T-helper 1 cell (primary cell): Measurements from ENCODE around the gene PCNP.
A peak's percentile ranks its signal among the peaks of the same experiment; 100 is the strongest.
"Not testable (repeated sequence)": the region's sequence is repeated elsewhere in the genome, so short reads cannot be mapped to it uniquely, and the experiment has no call there.

ENCODE experiments used
- DNase-seq, 5 donors: peaks; one replicate each; pipeline ENCODE4 v3.0.0-alpha.2; 2012 to 2020

Gene PCNP

GRCh38 chr3:101634591-101635196, 60.7 kb downstream of the PCNP start:
- no peak for DNase-seq

DNA sequence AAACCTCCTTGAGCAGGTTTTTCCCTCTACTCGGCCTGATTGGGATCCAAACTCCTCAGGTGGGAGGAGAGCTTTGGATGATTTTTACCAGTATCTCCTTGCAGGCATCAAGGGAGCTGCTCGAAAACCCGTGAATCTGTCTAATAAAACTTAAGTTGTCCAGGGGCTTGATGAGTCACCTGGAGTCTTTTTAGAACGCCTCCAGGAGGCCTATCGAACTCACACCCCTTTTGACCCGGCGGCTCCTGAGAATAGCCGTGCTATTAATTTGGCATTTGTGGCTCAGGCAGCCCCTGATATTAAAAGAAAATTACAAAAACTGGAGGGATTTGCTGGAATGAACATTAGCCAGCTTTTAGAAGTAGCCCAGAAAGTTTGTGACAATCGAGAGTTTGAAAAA, 61.4 kb downstream of the PCNP start:
- no peak for DNase-seq

- peak; percentile 19 to 69 (median 48) for DNase-seq
Measured at GRCh38 chr3:101635954-101636798, 62.2 kb downstream of the PCNP start.

- DNase-seq = no peak
Measured at GRCh38 chr3:101637451-101637850, 63.5 kb downstream of the PCNP start.

GRCh38 chr3:101638261-101638745, 64.3 kb downstream of the PCNP start:
- DNase-seq = no peak

GRCh38 chr3:101639280-101639963, 65.4 kb downstream of the PCNP start:
- DNase-seq = no peak

GRCh38 chr3:101640256-101640655, 66.3 kb downstream of the PCNP start:
- DNase-seq = no peak

DNA sequence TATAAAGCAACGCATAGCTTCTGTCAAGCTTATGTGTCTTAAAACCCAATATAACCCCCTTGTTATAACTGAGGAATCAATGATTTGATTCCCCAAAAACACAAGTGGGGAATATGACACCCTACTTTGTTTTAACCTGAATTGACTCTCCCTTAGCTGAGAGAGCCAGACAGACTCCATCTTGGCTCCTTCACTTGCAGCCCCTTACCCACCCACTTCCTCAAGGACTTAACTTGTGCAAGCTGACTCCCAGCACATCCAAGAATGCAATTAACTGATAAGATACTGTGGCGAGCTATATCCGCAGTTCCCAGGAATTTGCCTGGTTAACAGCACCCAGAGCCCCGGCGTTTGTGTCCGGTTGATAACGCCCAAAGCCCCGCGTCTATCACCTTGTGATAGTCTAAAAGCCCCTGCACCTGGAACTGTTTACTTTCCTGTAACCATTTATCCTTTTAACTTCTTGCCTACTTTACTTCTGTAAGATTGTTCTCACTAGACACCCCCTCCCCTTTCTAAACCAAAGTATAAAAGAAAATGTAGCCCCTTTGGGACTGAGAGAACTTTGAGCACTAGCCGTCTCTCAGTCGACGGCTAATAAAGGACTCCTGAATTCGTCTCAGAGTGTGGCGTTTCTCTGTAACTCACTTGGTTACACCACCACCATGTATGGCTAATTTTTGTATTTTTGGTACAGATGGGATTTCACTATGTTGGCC, 67.6 kb downstream of the PCNP start:
- DNase-seq = not testable (repeated sequence)

- DNase-seq = no peak
Measured at GRCh38 chr3:101642441-101642840, 68.5 kb downstream of the PCNP start.

DNA sequence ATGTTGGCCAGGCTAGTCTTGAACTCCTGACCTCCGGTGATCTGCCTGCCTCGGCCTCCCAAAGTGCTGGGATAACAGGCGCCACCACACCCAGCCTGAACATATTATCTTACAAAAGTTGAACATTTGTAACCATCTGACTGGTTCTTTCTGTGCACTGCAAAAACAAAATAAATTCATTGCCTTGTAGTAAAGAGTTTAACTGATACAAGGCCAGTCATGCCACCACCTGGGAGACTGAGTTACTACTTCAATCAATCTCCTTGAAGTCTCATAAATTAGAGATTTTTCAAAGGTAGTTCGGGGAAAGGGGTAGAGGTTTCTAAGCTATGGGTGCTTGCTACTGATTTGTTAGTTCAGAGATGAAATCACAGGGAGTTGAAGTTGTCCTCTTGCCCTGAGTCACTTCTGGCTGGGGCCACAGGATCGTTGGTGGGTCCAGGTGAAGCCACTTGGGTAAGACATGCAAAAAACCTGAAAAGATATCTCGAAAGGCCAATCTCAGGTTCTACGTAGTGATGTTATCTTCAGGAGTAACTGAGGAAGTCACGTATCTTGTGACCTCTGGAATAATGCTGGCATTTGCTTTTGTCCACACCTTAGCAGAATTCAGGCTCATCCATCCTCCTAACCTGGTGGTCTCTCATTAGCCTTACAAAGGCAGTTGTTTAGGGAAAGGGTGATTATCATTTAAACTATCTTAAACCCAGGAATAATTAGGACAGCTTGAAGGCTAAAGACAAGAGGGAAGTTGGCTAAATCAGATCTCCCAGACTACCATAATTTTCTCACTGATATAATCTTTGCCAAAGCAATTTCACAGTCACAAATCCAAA, 69.2 kb downstream of the PCNP start:
- no peak for DNase-seq
